ENCODE data around the gene IFNAR2.

IFNAR2 gene

DNA sequence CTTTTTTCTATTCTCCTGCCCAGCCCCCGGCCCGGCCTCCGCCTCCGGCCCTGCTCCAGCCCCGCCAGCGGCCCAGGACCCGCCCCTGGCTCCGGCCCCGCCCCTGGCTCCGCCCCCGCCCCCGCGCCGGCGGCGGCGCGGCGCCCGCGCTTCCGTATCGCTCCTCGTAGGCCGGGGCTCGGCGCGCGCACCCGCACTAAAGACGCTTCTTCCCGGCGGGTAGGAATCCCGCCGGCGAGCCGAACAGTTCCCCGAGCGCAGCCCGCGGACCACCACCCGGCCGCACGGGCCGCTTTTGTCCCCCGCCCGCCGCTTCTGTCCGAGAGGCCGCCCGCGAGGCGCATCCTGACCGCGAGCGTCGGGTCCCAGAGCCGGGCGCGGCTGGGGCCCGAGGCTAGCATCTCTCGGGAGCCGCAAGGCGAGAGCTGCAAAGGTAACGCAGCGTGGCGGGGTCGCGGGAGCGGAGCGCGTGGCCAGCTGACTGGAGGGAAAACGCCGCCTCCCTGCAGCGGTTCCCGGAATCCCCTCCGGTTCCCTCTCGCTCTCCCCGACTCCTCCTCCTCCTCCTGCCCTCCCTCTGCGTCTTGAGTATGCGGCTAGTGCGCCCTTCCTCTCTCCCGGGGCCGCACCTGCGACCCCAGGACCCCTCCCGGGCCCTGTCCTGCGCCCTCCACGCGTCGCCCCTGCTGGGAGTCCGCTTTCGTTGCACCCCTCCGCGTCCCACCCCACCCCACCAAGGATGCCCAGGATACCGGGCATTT is at the start of gene IFNAR2:
IFNAR2 (plus strand) TSS at position 155 of the 761 bp plus-strand sequence. CDS start 11,985 bp downstream, outside the sequence.
- DNase-seq (ENCODE audit: low read depth), result peak; percentile 36

DNA sequence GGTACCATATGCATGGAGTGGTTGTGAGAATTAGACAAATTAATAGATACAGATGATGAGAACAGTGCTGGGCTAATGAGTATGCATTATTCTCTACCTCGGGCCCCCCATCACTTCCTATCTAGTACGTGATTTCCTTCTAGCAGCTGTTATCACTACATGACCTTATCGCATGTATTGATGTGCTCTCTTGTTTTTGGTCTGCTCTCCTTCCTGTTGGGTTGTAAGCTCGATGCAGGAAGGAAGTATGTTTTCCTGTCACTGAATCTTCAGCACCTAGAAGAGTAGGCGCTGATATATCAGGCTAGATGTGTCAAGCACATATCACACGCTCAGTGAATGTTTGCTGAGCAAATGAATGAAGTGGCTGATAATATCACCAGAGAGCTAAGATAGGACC is 43.9 kb upstream of the IFNAR2 start:
- no peak for DNase-seq (ENCODE audit: low read depth)

DNA sequence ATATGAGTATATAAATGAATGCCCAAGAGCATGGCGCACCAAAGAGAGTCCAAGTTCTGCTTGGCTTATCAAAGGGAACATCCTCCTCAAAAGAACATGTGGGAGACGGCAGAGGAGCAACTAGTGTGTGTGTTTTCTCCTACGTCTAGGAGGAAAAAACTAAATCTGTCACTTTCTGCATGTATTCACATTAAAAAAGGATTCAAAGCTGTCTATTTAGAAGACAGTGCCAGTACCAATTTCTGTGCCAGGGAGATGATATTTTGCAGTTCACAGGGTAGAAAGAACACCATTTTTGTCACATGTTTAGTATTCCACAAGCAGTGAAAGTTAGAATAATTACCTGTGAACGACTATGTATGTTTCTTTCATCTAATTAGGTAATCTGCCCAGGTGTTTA is 42.5 kb upstream of the IFNAR2 start:
- no peak for DNase-seq (ENCODE audit: low read depth)

DNA sequence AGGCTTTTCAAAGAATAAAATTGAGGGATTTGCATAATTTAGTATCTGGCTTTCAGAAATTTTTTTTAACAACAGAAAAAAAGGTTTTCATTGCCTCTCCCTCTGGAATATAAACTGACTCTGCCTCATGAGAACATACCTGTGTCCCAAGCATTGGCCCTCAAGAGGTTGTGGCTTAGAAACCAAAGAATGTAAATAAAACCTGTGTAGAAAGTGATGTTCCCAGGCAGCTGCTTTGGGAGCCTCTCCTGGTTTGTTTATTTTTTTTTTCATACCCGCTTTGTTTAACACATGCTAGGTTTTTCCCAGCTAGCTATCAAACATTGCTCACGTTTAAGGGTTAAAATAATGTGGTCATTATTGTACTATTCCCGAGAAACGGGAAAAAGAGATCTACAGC is 40.5 kb upstream of the IFNAR2 start:
- no peak for DNase-seq (ENCODE audit: low read depth)

DNA sequence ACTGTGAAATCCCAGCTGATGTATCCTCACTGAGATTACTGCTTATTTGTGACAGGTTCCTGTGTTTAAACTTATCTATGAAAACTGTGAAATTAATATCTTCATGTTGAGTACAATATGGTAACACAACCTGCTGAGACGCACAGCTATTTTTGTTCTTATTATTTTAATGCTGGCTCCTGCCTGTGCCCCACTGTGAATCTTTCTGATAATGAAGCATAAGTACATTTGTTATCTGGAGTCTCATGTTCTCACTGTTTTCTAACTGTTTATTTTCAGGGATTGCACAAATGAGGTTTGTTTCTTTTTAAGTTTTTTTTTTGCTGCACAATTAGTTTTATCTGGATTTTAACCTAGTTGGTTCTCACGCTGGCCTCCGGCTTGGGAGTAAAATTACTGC is 39.9 kb upstream of the IFNAR2 start:
- DNase-seq (ENCODE audit: low read depth), result no peak

DNA sequence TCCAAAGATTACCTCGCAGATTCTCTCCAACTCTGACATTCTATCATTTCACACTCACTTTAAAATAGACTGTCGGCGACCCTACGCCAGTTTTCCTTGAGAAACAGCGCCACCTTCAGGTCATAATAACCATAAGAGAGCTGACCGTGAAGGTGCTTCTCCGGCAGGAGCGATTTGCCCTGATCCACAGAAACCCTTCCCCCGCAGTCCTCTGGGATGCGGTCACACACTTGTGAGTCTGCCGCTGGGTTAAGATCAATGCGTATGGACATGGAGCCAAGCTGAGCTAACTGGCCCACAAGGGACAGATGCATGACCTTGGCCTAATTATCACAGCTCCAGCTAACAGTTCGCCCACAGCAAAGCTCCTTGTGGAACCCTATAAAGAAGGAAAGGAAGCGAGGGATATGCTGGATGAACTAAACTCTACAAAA is 32.8 kb upstream of the IFNAR2 start:
- DNase-seq (ENCODE audit: low read depth), result peak; percentile 30

DNA sequence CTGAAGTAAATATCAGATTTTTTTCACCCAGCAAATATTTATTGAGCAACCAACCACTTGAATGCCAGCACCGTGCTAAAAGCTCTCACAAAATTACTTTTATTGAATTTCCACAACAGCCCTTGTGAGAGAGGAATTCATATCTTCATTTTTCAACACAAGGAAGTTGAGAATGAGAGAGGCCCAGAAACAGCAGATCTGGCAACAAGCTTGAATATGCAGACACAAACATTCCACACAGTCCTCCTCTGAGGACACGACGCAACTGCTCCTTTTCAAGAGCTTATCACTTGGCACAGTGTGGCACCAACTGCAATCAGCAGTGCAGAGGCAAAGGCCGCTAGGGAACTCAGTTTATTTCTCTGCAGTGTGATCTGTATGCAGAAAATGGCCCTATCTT is 32.2 kb upstream of the IFNAR2 start:
- DNase-seq (ENCODE audit: low read depth), result no peak

DNA sequence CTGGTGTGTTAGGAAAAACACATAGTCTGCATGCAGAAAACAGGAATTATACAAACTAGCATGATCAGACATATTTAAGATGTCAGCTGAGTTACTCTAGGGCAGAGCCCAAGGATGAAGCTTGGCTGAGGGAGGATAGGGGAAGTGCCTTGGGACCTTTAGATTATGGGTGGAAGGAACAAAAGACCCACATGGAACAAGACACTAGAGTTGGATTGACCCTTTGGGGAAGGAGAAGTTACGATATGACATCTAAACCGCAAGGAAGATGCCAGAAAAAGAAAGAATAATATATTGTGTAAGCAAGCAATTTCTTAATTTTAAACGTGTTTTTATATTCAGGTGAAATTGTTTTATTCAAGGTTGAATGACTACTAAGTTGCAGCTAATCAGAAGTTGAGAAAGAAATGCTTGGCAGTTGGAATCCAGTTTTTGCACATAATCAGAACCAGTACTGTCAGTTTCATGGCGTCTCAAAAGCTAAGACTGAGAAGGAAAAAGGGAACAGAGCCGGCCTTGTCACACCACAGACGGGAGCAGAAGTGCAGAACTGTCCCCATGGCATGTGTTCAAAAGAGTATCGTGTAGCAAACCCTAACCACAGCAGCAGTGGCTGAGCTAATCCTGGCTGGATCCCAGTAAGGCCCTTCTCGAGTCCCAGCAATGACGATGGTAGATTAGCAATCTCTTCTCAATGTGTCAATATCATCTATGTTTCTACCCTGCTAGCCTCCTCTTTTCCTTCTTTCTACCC is 31.2 kb upstream of the IFNAR2 start:
- DNase-seq (ENCODE audit: low read depth), result peak; percentile 63

DNA sequence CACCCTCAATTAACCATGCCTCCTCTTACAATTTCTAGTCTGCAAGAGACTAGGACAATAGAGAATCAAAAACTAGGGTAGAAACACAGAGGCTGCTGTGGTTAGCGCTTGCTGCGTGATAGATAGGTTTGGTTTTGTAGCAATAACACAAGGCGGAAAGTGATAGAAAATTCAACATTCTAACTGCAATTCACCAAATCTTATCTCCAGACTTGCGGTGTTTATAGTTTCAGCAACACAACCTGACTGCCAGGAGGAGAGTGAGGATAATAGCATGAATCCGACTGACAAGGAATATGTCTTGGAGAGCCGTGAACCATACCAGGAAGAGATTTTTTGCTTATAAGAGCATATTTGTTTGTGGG is 30.7 kb upstream of the IFNAR2 start:
- DNase-seq (ENCODE audit: low read depth), result no peak

DNA sequence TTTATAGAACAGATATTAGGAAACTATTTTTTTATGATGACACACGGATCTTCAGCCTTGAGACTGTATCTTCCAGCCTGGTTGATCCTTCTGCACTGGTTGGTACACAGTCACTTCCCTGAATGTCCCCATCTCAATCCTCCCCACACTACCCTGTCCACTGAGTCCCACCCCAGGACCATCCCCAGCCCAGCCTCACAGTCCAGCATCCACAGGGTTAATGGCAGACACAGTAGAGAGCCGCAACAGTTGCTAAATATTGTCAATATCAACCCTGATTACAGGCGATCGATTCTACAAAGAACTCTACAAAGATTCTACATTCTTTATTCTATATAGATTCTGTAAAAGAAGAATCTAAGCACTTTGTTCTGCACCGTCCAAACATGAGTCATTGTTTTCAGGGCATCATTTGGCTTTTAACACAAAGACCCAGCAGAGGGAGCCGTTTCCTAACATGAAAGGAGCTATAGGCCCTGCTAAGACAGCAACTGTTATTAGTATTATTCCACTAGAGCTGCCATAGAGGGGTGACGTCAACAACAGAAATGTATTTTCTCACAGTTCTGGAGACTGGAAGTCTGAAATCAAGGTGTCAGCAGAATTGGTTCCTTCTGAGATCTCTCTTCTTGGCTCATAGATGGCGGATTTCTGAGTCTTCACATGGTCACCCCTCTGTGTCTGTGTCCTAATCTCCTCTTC is 30.1 kb upstream of the IFNAR2 start:
- DNase-seq (ENCODE audit: low read depth), result peak; percentile 84

DNA sequence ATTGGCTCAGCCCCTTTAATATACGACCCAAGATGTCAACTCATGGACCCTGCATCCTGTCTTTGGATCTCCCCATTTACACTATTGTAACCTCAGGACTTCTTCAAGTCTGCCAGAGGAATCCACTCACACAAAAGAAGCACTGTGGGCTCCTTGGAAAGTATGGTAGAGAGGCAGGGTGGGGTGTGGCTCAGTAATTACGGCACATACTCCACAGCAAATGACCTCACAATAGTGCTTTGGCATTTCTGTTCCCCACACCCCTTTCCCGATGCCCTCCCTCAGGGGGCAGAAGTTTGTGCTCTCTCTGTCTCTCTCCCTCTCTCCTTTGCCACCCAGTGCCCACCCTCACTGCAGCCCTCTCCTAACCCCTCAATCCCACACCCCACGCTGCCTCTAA is 27.8 kb upstream of the IFNAR2 start:
- DNase-seq (ENCODE audit: low read depth), result no peak

DNA sequence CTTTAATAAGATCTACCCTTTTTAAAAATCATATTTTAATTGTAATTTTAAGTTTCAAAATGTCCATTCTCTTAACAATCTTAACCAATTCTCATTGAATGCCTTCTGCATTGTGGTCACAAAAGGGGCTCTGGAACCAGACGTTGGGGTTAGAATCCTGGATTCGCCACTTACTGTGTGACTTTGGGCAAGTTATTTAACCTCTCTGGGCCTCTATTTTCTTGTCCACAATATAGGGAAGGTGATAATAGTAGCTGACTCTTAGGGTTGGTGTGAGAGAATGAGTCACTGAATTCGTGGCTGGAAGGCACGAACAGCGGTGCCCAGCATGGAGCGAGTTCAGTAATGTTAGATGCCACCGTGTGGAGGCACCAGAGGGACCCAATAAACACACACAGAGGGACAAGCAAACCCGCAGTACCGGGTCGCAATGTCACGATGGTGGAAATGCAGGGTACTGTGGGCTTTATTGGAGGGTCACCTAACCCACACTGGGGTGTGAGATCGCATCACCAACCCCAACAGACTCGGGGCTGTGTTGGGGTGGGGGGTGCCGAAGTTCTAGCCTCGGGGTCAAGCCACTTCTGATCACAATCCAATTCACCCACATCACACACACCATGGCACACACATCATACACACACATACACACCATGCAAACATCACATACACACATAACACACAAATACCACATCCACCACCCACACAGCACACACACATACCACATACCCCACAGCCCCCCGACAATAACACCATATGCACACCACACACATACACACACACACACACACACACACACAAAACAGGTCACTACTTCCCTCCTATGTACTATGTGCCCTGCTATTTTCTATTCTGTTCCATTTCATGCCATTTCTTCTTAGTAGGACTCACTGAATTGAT is 27.0 kb upstream of the IFNAR2 start:
- no peak for DNase-seq (ENCODE audit: low read depth)

DNA sequence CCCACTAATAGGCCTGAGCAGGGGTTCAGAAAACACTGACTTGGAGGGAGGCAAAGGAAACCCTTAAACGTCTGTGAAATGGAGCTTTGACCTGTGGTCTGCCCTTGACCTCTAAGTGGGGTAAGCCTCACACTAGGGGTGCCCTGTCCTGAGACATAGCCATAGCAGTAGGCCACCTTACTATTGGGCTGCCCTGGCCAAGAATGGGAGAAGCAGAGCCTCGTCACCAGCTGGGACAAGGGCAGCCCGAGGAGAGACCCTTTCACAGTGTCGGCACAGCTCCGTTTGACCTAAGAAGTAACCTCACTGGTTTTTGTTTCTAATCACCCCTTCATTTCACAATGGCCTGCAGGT is 26.4 kb upstream of the IFNAR2 start:
- DNase-seq (ENCODE audit: low read depth), result no peak

DNA sequence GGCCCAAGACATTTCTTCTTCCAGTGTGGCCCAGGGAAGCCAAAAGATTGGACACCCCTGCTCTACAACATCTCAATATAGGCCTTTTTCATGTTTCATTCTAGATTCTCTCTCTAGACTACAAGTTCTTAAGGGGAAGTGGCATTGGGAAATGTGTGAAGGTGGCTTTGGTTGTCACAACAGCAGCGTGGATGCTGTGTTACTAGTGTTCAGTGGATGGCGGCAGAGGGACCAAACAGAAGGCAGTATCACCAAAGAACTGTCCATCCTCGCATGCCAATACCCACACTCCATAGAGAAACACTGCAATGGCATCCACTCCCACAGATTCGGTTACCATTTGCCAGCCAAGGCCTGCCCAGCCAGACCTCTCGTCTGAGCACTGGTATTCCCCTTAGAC is 24.3 kb upstream of the IFNAR2 start:
- no peak for DNase-seq (ENCODE audit: low read depth)

DNA sequence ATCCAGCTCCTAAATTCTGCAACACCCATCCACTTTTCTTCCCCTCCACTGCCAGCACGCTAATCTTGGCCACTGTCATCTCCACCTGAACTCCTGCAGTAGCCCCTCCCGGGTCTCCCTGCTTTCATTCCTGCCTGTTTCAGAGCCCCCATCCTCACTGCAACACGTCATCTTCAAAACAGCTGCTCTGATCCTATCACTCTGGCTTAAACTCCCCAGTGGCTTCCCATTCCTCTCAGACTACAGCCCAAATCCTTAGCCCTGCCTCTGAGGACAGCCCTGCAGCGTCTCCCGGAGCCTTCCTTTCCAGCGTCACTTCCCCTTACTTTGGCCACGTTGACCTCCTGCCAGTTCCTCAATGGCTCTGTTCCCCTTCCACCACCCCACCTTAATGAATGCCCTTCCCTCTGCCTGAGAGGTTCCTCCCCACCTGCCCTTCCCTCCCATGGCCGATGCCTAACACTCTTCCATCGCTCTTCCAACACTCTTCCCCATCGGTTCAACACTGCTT is 22.9 kb upstream of the IFNAR2 start:
- DNase-seq (ENCODE audit: low read depth), result no peak

DNA sequence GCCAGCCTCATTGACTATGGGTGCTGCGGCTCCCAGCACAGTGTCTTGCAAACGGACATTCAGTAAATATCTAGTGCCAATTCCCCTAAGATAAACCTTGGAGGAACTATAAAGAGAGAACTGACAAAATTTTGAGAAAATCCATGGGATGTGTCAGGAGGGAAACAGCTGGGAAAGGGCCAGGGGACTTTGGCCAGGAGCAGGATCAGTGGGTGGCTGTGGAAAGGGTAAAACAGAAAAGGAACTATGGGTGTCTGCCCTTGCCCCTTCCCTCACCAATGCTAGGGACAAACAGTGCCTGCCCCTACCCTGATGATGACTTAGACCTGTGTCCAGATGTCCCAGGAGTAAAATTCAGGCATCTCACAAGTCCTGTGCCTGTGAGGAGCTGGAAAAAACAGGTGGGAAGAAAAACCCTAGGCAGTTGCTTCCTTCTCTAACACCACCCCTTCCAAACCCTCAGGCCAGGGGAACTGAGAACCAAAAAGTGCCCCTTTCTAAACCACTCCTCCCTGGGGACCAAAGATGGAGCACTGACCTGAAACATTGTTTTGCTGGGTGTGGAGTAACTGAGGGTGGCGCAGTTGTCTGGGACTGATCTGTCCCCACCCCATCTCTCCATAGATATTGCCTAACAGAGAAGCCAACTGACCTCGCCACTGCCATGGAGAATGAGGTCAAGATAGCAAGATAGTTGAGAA is 22.1 kb upstream of the IFNAR2 start:
- DNase-seq (ENCODE audit: low read depth), result no peak

DNA sequence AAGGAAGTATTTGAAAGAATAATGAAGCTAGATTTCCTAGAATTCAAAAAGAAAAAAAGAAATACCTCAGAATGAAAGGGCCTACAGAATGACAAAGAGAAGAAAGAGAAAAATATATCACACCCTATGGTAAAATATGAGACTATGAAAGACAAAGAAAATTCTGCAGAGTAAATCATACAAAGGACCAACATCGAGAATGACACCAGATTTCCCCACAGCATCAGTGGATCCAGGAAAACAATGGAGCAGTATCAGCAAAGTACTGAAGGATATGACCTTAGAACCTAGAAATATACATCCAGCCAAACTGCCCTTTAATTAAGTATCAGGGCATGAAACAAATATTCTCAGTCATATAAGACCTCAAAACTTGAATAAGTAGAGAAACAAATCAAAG is 21.2 kb upstream of the IFNAR2 start:
- DNase-seq (ENCODE audit: low read depth), result no peak

DNA sequence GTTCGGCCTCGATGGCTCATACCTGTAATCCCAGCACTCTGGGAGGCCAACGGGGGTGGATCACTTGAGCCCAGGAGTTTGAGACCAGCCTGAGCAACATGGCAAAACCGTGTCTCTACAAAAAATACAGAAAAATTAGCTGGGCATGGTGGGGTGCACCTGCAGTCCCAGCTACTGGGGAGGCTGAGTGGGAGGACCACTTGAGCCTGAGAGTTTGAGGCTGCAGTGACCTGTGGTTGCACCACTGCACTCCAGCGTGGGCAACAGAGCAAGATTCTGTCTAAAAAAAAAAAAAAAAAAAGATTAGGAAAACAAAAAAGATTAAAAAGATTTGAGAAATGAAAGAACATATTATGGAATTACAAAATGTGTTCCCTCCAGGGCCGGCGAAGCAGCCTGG is 18.4 kb upstream of the IFNAR2 start:
- no peak for DNase-seq (ENCODE audit: low read depth)

DNA sequence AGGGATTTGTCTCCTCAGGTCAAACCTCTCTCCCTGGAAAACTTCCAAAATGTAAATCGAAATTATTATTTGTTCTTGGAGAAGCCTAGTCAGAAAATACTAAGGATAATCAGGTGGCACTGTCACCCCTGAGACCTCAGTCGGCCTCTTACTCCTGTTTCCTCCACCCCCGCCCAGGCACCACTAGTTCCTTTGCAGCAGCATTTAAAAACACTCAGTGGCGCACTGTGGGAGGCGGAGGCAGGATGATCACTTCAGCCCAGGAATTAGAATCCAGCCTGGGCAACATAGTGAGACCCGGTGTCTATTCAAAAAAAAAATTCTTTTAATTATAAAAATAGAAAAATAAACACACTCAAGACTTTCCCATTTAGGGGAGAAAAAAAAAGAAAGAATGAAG is 18.0 kb upstream of the IFNAR2 start:
- DNase-seq (ENCODE audit: low read depth), result no peak

DNA sequence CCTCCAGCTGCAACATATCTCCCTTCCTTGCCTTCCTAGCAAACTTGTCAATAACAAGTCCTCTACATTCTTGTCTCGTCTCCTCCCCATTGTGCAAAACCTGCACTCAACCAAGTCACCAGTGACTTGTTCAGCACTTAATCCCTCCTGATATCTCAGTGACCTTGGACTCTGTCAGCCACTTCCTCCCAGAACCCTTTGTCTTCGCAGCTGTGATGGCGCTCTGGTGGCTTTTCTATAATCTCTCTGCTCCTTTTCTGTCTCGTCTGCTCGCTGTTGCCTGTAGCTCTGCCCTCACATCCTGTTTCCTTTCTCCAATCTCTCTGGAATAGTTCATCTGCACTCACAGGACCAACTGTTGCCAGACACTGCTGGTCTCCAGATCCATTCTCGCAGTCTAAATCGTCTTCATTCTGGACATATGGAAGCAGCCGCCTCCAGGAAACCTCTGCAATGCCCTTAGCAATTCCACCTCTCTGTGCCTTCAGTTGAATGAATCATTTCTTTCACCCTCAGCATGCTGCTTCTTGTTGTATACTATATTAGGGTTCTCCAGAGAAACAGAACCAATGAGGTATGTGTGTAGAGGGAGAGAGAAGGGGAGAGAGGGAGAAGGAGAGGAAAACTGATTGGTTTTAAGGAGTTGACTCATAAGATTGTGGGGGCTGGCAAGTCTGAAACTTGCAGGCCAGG is 17.4 kb upstream of the IFNAR2 start:
- DNase-seq (ENCODE audit: low read depth), result no peak

DNA sequence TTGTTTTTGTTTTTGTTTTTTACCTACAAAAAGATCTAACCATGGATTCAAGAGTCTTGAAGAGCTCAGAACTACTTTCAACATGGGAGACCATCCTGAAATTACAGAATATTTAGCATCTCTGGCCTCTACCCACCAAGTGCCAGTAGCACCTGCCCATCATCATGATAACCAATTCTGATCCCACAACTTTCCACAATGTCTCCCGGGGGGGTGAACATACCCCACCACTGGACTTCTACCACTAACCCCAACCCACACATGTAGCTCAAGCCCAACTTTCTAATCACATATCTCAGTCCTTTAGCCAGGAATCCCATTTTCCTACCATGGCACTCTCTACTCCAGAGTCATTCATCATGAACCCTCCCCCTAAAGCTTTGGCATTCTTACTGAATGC is 15.7 kb upstream of the IFNAR2 start:
- DNase-seq (ENCODE audit: low read depth), result no peak

Measured in fibroblast of gingiva (primary cell).